ENCODE measurements around the gene PGAP6. TPM values are rescaled to one million over a fixed set of nuclear protein-coding genes. Genes with fewer than 3 reads are reported as not detected.
"Not testable (repeated sequence)": the region's sequence is repeated elsewhere in the genome, so short reads cannot be mapped to it uniquely, and the experiment has no call there.

The PGAP6 gene
- total RNA-seq, 8 experiments from 2014 or later: 19.2 to 82.1 (median 25.3) TPM

GRCh38 chr16:342455-343213 is 39.1 kb downstream of the PGAP6 start:
- WGBS, 10 experiments: 73 to 100% (median 95%) methylated on average over 1 to 5 of the region's 18 CpGs; no CpG with 5 or more reads in 2 of the 10 experiments
- in situ Hi-C loops (cut with MboI; ENCODE audit: low pct_unique_long_range_greater_than_20kb in 2 of 9, low sequenced_read_pairs in 9 of 9, unreplicated experiment in 9 of 9): no loop called here
- Histone ChIP-seq H3K27ac (no peak overlapping the region), H3K4me1 (replicated peaks in 1 of 2) (no peaks in the 10 kb centered on the region), H3K4me3 (no peak overlapping the region)
- peak in 4 of 8 experiments; percentile 15 to 55 (median 36) for ATAC-seq (replicated peaks in 6 of 8)

DNA sequence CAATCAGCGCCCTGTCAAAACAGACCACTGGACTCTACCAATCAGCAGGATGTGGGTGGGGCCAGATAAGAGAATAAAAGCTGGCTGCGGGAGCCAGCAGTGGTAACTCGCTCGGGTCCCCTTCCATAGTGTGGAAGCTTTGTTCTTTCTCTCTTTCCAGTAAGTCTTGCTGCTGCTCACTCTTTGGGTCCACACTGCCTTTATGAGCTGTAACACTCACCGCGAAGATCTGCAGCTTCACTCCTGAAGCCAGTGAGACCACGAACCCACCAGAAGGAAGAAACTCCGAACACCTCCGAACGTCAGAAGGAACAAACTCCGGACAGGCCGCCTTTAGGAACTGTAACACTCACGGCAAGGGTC is 39.8 kb downstream of the PGAP6 start:
- 92 to 100% (median 100%) methylated on average over 1 to 4 of the region's 13 CpGs; no CpG with 5 or more reads in 7 of the 10 experiments for WGBS, 10 experiments
- H3K4me1 ChIP-seq (replicated peaks in 1 of 2); in situ Hi-C loops (cut with MboI; ENCODE audit: low pct_unique_long_range_greater_than_20kb in 2 of 9, low sequenced_read_pairs in 9 of 9, unreplicated experiment in 9 of 9); ATAC-seq (replicated peaks in 6 of 8); H3K27ac ChIP-seq; H3K4me3 ChIP-seq: not testable (repeated sequence)

- H3K4me1 ChIP-seq (replicated peaks in 1 of 2); ATAC-seq (replicated peaks in 6 of 8); H3K4me3 ChIP-seq; in situ Hi-C loops (cut with MboI; ENCODE audit: low pct_unique_long_range_greater_than_20kb in 2 of 9, low sequenced_read_pairs in 9 of 9, unreplicated experiment in 9 of 9); H3K27ac ChIP-seq: not testable (repeated sequence)
- 93 to 100% (median 99%) methylated on average over 1 to 10 of the region's 47 CpGs; no CpG with 5 or more reads in 6 of the 10 experiments for WGBS, 10 experiments
These were observed 40.4 kb downstream of the PGAP6 start for GRCh38 chr16:341095-341973.

DNA sequence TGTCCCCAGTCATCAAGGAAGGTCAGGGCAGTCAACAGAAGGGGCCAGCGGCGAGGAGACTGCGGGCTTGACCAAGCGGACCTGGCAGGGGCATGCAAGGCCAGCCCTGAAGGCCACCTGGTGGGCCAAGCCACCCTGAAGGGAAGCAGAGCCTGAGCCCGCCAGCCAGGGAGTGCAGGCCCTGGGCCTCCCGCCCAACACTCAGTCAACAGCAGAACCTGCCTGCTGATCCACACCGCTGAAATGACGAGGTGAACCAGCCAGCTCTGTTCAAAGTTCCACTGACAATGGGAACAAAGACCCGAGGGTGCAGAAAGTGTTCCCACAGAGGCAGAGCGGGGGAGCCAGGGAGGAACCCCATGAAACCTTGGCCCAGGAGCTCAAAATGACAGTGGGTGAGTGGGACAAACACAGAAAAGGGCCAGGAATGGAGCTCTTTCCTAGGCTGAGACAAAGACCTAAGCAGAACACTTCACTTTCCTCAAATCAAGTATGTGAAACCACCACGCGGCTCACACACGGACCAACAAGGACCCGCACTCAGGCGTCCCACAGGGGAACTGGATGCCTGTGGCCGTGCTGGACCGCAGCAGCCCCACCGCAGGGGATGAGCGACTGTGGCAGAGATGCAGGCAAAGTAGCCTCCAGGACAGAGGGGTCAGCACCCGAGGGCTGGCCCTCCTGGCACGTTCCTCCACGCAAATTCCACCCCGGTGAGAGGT is 41.2 kb downstream of the PGAP6 start:
- no peaks in the 10 kb centered on the region for H3K4me1 ChIP-seq (replicated peaks in 1 of 2)
- 80 to 100% (median 96%) methylated on average over 1 to 14 of the region's 23 CpGs; no CpG with 5 or more reads in 5 of the 10 experiments for WGBS, 10 experiments
- H3K27ac ChIP-seq: no peak overlapping the region
- in situ Hi-C loops (cut with MboI; ENCODE audit: low pct_unique_long_range_greater_than_20kb in 2 of 9, low sequenced_read_pairs in 9 of 9, unreplicated experiment in 9 of 9): no loop called here
- no peak for ATAC-seq (replicated peaks in 6 of 8)
- H3K4me3 ChIP-seq: no peak overlapping the region

GRCh38 chr16:339680-340079 is 42.1 kb downstream of the PGAP6 start:
- Histone ChIP-seq H3K4me3 (no peak overlapping the region), H3K4me1 (replicated peaks in 1 of 2) (no peaks in the 10 kb centered on the region), H3K27ac (no peak overlapping the region)
- in situ Hi-C loops (cut with MboI; ENCODE audit: low pct_unique_long_range_greater_than_20kb in 2 of 9, low sequenced_read_pairs in 9 of 9, unreplicated experiment in 9 of 9): no loop called here
- 0 to 100% (median 88%) methylated on average over 1 to 3 of the region's 5 CpGs; no CpG with 5 or more reads in 4 of the 10 experiments for WGBS, 10 experiments
- ATAC-seq (replicated peaks in 6 of 8): peak in 3 of 8 experiments; percentile 39 to 55 (median 53)

DNA sequence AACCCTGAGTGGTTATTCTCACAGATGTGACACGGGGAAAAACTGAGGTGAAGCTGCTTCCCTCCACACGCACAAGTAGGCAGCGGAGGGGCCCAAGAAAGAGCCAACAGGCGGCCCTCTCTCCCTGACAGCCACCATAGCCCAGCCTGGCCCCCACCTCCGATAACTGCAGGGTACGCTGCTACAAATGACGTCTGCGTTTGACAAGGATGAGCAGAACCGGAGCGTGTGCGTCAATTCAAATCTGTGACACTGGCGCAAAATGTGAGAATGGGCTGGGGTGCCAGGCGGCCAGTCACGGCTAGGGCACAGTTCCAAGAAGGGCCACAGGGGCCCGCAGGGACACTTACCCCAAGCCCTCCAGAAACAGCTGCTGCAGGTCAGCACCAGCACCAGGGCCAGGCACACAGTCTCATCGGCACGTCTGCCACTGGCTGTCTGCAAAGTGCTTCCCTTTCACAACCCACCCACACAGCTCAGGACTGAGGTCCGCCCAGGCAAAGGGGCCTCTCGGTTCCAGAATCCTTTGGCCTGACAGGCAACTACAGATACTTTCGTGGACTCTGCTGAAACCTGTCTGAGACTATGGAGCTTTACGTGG is 43.7 kb downstream of the PGAP6 start:
- no peak overlapping the region for H3K27ac ChIP-seq
- H3K4me3 ChIP-seq: no peak overlapping the region
- 67 to 100% (median 87%) methylated on average over 1 to 7 of the region's 21 CpGs; no CpG with 5 or more reads in 4 of the 10 experiments for WGBS, 10 experiments

GRCh38 chr16:337437-337836 is 44.3 kb downstream of the PGAP6 start:
- no peak overlapping the region for H3K4me3 ChIP-seq
- in situ Hi-C loops (cut with MboI; ENCODE audit: low pct_unique_long_range_greater_than_20kb in 2 of 9, low sequenced_read_pairs in 9 of 9, unreplicated experiment in 9 of 9): no loop called here
- peak in 1 of 8 experiments; percentile 8 for ATAC-seq (replicated peaks in 6 of 8)
- 80 to 100% (median 89%) methylated on average over 1 to 8 of the region's 10 CpGs; no CpG with 5 or more reads in 4 of the 10 experiments for WGBS, 10 experiments
- H3K27ac ChIP-seq: no peak overlapping the region
- H3K4me1 ChIP-seq (replicated peaks in 1 of 2): no peaks in the 10 kb centered on the region

More for the DNA sequence above, 43.7 kb downstream of the PGAP6 start:
- ATAC-seq (replicated peaks in 6 of 8): peak in 1 of 8 experiments; percentile 7
- no peaks in the 10 kb centered on the region for H3K4me1 ChIP-seq (replicated peaks in 1 of 2)
- in situ Hi-C loops (cut with MboI; ENCODE audit: low pct_unique_long_range_greater_than_20kb in 2 of 9, low sequenced_read_pairs in 9 of 9, unreplicated experiment in 9 of 9): no loop called here

DNA sequence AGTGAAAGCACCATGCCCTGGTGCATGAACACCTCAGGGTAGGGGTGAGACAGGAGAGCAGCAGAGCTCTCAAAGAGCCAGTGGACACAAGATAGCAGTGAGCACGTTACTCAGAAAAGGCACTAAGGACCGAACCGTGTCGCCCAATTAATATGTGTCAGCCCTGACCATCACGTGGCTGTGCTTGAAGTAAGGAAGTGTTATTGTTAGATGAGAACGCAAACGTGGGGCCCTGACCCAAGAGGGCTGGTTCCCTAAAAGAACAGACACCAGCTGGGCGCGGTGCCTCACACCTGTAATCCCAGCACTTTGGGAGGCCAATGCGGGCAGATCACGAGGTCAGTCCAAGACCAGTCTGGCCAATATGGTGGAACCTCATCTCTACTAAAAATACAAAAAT is 45.5 kb downstream of the PGAP6 start:
- ATAC-seq (replicated peaks in 6 of 8): no peak
- 91 to 100% (median 97%) methylated on average over 2 to 6 of the region's 11 CpGs; no CpG with 5 or more reads in 4 of the 10 experiments for WGBS, 10 experiments
- Histone ChIP-seq H3K27ac (no peak overlapping the region), H3K4me3 (no peak overlapping the region), H3K4me1 (replicated peaks in 1 of 2) (peaks cover 7 to 9% of the 10 kb centered on the region in 2 donors)
- in situ Hi-C loops (cut with MboI; ENCODE audit: low pct_unique_long_range_greater_than_20kb in 2 of 9, low sequenced_read_pairs in 9 of 9, unreplicated experiment in 9 of 9): no loop called here

DNA sequence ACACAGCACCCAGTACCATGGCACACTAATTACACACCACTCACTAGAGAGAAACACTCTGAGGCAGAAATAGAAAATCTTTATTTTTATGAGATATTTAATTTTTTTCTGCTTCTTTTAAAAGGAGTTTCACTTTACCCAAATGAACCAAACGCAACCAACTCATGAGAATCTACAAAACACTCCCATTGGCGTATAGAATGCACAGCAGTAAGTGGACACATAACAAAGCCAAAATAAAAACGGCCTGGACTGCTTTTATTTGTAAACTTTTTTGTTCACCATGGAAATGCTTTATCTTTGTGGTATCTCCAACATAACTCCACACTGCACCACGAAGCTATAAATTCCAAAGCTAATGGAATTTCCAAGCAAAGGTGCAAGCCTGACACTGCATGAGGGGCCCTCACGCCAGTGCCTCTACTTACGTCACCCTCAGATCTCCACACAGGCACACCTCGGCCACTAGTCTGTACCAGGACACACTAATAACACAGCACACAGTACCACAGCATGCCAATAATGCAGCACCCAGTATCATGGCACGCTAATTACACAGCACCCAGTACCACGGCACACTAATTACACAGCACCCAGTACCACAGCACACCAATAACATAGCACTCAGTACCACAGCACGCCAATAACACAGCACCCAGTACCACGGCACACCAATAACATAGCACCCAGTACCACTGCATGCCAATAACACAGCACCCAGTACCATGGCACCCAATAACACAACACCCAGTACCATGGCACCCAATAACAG is 46.7 kb downstream of the PGAP6 start:
- H3K4me1 ChIP-seq (replicated peaks in 1 of 2): peaks cover 18 to 20% of the 10 kb centered on the region in 2 donors
- H3K27ac ChIP-seq; in situ Hi-C loops (cut with MboI; ENCODE audit: low pct_unique_long_range_greater_than_20kb in 2 of 9, low sequenced_read_pairs in 9 of 9, unreplicated experiment in 9 of 9); H3K4me3 ChIP-seq: not testable (repeated sequence)
- WGBS, 10 experiments: 60 to 100% (median 88%) methylated on average over 1 to 8 of the region's 11 CpGs; no CpG with 5 or more reads in 3 of the 10 experiments
- peak in 1 of 8 experiments; percentile 32 for ATAC-seq (replicated peaks in 6 of 8)

DNA sequence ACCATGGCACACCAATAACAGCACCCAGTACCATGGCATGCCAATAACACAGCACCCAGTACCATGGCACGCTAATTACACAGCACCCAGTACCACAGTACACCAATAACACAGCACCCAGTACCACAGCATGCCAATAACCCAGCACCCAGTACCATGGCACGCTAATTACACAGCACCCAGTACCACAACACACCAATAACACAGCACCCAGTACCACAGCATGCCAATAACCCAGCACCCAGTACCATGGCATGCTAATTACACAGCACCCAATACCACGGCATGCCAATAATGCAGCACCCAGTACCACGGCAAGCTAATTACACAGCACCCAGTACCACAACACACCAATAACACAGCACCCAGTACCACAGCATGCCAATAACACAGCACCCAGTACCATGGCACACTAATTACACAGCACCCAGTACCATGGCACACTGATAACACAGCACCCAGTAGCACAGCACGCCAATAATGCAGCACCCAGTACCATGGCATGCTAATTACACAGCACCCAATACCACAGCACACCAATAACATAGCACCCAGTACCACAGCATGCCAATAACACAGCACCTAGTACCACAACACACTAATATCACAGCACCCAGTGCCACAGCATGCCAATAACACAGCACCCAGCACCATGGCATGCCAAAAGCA is 47.5 kb downstream of the PGAP6 start:
- peaks cover 18 to 20% of the 10 kb centered on the region in 2 donors for H3K4me1 ChIP-seq (replicated peaks in 1 of 2)
- ATAC-seq (replicated peaks in 6 of 8); H3K27ac ChIP-seq; H3K4me3 ChIP-seq; in situ Hi-C loops (cut with MboI; ENCODE audit: low pct_unique_long_range_greater_than_20kb in 2 of 9, low sequenced_read_pairs in 9 of 9, unreplicated experiment in 9 of 9): not testable (repeated sequence)
- 80 to 100% (median 90%) methylated on average over 1 to 3 of the region's 5 CpGs; no CpG with 5 or more reads in 6 of the 10 experiments for WGBS, 10 experiments

GRCh38 chr16:333406-334094 is 48.2 kb downstream of the PGAP6 start:
- Histone ChIP-seq H3K27ac (no peak overlapping the region), H3K4me1 (replicated peaks in 1 of 2) (peaks cover 18 to 20% of the 10 kb centered on the region in 2 donors), H3K4me3 (no peak overlapping the region)
- in situ Hi-C loops (cut with MboI; ENCODE audit: low pct_unique_long_range_greater_than_20kb in 2 of 9, low sequenced_read_pairs in 9 of 9, unreplicated experiment in 9 of 9): no loop called here
- ATAC-seq (replicated peaks in 6 of 8): no peak
- 81 to 100% (median 88%) methylated on average over 2 to 6 of the region's 6 CpGs for WGBS, 10 experiments

All from motor neuron (in vitro differentiated cells).